HTERT RPE-1 (cell line): Measurements from ENCODE around the gene PGLYRP3.
"Not testable (repeated sequence)": the region's sequence is repeated elsewhere in the genome, so short reads cannot be mapped to it uniquely, and the experiment has no call there.

Experiments used
- in situ Hi-C: fragments of 300-500 bp; cut with MboI; formaldehyde crosslinking; loops from 4 replicates; pipeline ENCODE4 v1.14.3; 2020; ENCODE audit warnings: low sequenced_read_pairs

Gene PGLYRP3

DNA sequence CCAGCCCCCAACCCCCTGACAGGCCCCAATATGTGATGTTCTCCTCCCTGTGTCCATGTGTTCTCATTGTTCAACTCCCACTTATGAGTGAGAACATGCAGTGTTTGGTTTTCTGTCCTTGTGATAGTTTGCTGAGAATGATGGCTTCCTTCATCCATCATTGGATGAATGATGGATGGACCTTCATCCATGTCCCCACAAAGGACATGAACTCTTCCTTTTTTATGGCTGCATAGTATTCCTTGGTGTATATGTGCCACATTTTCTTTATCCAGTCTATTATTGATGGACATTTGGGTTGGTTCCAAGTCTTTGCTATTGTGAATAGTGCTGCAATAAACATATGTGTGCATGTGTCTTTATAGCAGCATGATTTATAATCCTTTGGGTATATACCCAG is 1.6 kb upstream of the PGLYRP3 start:
- in situ Hi-C loops = not testable (repeated sequence)

- in situ Hi-C loops = no loop called here
Observed at GRCh38 chr1:153313288-153313687, 536 bp upstream of the PGLYRP3 start.

- in situ Hi-C loops = no loop called here
Observed at GRCh38 chr1:153310526-153310925, 2.2 kb downstream of the PGLYRP3 start.

DNA sequence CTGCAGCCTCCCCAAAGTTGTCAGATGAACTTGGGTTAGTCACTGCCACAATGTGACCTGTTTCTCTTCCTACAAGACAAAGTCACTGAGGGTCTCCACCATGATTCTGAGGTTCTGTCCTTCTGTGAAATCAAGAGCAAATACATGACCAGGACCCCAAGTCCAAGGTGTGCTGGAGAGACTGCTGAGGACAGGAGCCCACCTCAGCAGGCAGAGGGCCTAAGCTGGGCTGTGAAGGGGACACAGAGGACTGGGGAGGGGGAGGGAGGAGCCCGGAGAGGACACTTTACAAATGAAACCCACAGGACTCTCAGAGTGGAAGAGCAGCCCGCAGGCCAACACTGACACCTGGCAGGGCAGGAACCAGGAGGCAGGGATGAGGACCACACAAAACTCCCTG is 3.3 kb downstream of the PGLYRP3 start:
- in situ Hi-C loops = no loop called here

GRCh38 chr1:153308540-153308939 is 4.2 kb downstream of the PGLYRP3 start:
- in situ Hi-C loops = no loop called here

- in situ Hi-C loops = no loop called here
Observed at GRCh38 chr1:153307221-153307600, 5.5 kb downstream of the PGLYRP3 start.

GRCh38 chr1:153306303-153307220 is 6.2 kb downstream of the PGLYRP3 start:
- in situ Hi-C loops = no loop called here

GRCh38 chr1:153305682-153306081 is 7.1 kb downstream of the PGLYRP3 start:
- in situ Hi-C loops = no loop called here

- in situ Hi-C loops = no loop called here
Observed at GRCh38 chr1:153302308-153302707, 10.4 kb downstream of the PGLYRP3 start.

- in situ Hi-C loops = no loop called here
Observed at GRCh38 chr1:153293851-153294250, 18.9 kb downstream of the PGLYRP3 start.

DNA sequence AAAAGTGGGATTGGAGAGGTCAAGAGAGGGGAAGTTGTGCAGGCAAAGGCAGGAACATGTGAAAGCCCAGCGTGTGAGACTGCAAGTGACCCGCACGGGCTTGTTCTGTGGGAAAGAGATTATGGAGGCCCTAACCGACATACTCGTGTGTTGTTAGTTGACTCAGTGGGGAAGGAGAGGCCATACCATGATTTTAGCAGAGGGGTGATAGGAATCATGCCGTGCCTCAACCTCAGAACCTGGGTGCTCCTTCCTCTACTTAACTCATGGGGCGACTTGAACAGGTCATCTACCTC is 19.3 kb downstream of the PGLYRP3 start:
- in situ Hi-C loops = no loop called here

- in situ Hi-C loops = no loop called here
Observed at GRCh38 chr1:153292740-153293479, 19.8 kb downstream of the PGLYRP3 start.

GRCh38 chr1:153292185-153292584 is 20.6 kb downstream of the PGLYRP3 start:
- in situ Hi-C loops = no loop called here

DNA sequence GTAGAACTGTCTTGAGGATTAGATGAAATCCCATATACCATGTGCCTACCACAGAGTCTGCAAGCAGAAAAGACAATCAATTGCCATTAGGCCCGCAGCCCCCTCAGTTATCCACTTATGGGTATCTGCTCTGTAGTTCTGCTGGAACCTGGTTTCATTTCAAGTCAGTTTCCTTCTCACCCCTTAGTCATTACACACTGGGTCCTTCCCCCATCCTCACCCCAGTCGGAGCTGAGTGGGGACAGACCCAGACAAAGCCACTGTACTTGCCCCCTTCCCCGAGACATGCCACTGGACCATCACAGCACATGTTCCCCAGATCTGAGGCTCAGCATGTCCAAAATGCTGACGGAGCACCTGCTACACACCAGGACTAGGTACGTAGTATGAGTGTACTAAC is 21.2 kb downstream of the PGLYRP3 start:
- in situ Hi-C loops = no loop called here

DNA sequence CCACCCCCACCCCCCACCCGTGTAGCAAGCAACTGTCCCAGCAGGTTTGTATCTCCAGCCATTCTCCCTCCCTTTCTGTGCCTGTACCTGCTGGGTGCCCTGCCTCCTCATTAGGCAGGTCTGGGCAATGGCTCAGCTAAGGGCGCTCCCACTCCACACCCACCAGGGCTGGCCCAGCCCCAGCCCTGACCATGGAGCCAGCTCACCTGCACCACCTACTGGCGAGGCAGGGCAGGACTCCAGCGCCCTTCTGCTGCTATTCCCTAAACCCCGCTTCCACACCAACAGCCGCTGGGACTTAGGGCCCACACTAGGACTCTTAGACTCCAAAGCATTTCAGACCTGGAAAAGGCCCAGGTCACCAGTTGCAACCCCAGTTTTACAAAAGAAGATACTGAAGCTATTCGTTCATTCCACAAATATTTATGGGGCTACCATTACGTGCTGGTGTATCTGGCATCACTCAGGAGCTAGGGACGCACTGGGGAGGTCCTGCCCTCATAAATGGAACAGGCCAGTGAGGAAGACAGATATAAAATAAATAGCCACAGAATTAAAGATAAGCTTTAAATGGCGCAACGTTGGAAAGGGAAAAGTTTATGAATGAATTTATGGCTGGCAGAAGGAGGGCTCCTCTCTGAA is 24.0 kb downstream of the PGLYRP3 start:
- in situ Hi-C loops = no loop called here

DNA sequence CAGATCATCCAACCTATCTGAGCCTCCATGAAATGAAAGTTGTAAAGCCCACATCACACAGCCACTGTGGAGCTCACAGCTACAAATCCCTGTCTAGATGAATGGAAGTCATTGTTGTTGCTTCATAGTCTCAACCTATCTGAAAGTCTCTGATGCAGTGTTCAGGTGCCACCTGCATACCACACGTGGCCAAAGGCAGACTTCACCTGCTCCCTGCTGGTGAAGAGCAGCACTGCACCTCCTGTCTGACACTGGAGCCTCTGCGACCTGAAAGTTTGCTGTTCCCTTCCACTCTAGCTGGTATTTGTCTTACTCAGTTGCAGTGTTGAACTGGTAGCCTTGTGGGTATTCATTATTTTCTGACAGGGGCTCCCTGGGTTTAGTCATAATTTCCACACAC is 34.9 kb downstream of the PGLYRP3 start:
- in situ Hi-C loops = no loop called here

DNA sequence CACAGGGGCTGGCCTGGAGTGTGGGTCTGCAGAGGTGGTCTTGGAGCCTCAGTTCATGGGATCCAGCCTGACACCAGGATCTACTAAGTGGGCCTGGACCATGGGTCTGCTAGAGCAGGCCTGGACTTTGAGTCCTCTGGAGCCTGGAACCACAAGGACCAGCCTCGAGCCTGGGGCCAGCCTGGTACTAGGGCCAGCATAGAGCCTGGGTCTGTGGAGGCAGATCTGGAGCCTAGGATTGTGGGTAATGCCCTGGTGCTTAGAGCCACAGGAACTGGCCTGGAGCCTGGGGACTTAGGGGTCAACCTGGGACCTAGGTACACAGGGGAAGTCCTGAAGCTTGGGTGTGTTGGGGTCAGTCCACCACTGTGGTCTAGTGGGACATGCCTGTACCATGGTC is 40.6 kb downstream of the PGLYRP3 start:
- in situ Hi-C loops = no loop called here

GRCh38 chr1:153271711-153272110 is 41.0 kb downstream of the PGLYRP3 start:
- in situ Hi-C loops = no loop called here

- in situ Hi-C loops = no loop called here
Observed at GRCh38 chr1:153265457-153265856, 47.3 kb downstream of the PGLYRP3 start.

DNA sequence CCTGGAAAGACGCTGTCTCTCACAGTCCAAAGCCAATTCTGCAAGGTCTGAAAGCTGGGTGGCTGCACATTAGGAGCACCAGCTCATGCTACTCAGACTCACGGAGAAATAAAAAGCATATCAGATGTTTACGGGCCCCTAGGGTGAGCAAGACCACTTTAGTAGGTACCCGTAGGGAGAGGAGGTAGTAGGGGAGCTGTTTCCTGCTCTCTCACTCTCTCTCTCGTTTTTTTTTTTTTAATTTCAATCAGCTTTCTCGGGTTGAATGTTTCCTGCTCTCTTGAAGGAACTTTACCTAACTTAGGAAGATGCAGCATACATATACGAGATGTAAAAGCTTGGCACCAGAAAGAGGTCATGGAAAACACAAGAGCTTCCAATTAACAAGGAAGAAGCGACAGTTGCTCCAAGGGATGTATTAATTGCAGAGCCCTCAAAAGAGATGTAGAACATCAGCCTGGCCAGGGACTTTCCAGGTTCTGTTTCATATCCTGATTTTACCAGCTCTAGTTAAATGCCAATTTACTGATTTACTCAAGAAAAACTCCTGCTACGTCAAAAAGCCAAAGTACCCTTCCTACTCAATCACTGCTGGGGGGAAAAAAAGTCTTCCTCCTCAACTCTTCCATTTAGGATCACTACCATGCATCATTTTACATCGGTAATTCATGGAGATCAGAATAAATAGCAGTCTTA is 50.1 kb downstream of the PGLYRP3 start:
- in situ Hi-C loops = no loop called here

DNA sequence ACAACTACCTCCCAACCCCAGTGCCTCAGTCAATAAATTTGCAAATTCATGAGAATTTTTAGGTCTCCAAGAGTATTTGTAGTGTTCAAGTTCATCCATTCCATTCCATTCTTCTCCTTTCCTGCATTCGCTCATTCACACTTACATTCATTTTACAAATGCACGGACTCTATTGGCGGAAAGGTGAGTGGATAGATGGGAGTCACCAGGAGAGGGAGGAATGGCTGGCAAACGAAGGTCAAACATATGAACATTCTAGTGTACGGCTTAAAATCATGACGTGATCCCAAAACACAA is 50.7 kb downstream of the PGLYRP3 start:
- in situ Hi-C loops = no loop called here
